ENCODE measurements around the gene TARP.
"Not testable (repeated sequence)": the region's sequence is repeated elsewhere in the genome, so short reads cannot be mapped to it uniquely, and the experiment has no call there.

TARP gene

DNA sequence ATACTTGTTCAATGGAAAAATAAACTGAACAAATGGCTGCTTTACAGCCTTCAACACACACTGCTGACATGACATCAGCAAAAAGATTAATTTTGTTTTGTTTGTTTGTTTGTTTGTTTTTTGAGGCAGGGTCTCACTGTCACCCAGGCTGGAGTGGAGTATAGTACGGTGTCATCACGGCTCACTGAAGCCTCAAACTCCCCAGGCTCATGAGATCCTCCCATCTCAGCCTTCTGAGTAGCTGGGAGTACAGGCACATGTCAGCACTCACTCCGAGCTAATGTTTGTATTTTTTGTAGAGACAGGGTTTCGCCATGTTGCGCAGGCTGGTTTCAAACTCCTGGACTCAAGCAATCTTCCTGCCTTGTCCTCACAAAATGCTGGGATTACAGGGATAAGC, 10.9 kb downstream of the TARP start:
- no peak for DNase-seq (ENCODE audit: low read depth in 2 of 2)
- TF ChIP-seq, protein P1, sequence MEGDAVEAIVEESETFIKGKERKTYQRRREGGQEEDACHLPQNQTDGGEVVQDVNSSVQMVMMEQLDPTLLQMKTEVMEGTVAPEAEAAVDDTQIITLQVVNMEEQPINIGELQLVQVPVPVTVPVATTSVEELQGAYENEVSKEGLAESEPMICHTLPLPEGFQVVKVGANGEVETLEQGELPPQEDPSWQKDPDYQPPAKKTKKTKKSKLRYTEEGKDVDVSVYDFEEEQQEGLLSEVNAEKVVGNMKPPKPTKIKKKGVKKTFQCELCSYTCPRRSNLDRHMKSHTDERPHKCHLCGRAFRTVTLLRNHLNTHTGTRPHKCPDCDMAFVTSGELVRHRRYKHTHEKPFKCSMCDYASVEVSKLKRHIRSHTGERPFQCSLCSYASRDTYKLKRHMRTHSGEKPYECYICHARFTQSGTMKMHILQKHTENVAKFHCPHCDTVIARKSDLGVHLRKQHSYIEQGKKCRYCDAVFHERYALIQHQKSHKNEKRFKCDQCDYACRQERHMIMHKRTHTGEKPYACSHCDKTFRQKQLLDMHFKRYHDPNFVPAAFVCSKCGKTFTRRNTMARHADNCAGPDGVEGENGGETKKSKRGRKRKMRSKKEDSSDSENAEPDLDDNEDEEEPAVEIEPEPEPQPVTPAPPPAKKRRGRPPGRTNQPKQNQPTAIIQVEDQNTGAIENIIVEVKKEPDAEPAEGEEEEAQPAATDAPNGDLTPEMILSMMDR (IDR thresholded peaks at IDR 0.05; ENCODE audit: low read depth, low read length) = no peak
- H3K4me3 ChIP-seq (replicated peaks in 1 of 2; ENCODE audit: low read depth in 2 of 2, low read length in 2 of 2) = no peak overlapping the region

DNA sequence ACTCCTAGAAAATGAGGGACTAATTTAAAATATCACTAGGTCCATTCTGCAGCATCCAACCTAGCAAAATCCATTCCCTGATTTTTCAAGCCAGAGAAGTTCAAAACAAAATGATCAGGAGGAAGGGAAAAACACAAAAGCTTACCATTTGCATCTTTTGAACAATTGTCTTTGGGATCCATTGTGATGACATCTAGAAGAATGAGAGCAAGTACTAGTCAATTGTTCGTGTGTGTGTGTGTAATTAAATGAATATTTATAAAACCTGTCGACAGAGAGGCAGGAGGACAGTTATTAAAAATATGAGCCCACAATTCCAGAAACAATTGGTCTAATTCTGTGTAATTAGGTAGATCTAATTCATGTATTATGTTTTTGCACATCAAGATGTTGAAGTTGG, 11.4 kb downstream of the TARP start:
- H3K4me3 ChIP-seq (replicated peaks in 1 of 2; ENCODE audit: low read depth in 2 of 2, low read length in 2 of 2); DNase-seq (ENCODE audit: low read depth in 2 of 2): not testable (repeated sequence)

DNA sequence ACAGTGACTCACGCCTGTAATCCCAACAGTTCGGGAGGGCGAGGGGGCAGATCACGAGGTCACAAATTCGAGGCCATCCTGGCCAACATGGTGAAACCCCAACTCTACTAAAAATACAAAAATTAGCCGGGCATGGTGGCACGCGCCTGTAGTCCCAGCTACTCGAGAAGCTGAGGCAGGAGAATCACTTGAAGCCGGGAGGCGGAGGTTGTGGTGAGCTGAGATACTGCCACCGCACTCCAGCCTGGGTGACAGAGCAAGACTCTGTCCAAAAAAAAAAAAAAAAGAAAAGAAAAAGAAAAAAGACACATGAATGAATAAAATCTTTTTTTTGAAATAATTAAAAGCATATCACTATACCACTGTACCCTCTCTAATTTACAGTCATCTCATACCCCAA, 11.8 kb downstream of the TARP start:
- not testable (repeated sequence) for DNase-seq (ENCODE audit: low read depth in 2 of 2); H3K4me3 ChIP-seq (replicated peaks in 1 of 2; ENCODE audit: low read depth in 2 of 2, low read length in 2 of 2)

DNA sequence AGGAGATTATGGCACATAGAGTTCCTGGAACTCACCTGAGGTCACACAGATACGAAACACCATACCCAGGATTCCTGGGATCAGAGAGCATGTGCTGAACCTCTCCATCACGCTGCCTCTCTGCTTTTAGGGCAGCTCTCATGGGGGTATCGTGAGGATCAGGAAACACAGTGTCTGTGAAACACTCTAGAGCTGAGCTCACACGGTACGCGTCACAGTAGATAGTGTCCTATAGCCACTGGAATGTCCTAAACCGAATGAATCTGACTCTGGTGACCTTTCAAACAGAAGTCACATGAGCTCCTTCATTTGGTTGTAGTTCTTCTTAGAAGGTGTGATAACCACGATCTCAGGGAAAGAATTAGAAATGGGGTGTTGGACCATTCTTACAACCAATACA, 14.3 kb downstream of the TARP start:
- not testable (repeated sequence) for H3K4me3 ChIP-seq (replicated peaks in 1 of 2; ENCODE audit: low read depth in 2 of 2, low read length in 2 of 2); DNase-seq (ENCODE audit: low read depth in 2 of 2)

DNA sequence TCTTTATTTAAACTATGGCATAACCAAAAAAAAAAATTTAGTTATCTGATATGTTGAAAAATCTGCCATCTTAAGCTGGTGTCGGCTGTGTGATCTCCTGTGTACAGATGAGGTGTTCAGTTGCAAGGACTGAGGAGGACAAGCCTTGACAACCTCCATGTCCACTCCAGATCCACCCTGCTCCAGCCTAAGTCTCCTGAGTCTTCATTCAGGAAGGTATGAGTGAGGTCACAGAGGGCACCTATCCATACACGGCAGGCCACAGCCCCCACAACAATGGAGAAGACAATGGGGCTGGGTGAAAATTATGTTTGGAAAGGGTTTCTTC, 16.1 kb downstream of the TARP start:
- DNase-seq (ENCODE audit: low read depth in 2 of 2) = no peak
- TF ChIP-seq, protein P1 (IDR thresholded peaks at IDR 0.05; ENCODE audit: low read depth, low read length) = no peak
- H3K4me3 ChIP-seq (replicated peaks in 1 of 2; ENCODE audit: low read depth in 2 of 2, low read length in 2 of 2) = no peak overlapping the region

DNA sequence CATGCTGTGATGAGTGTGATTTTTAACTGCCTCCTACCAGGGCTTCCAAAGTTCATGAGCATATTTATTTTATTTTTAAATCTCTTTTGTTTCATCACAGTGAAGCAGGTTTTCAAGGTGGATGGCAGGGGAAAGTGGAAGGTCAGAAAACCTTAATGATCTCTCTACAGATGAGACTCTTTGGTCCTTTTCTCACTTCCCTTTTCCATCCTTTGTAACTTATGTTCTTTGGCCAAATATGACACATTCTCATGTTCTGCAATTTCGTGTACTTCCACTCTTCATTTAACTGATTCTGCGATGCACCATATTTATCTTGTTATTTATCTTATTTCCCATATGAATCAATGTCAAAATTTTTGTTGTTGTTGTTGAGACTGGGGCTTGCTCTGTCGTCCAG, 23.6 kb downstream of the TARP start:
- DNase-seq (ENCODE audit: low read depth in 2 of 2) = not testable (repeated sequence)

DNA sequence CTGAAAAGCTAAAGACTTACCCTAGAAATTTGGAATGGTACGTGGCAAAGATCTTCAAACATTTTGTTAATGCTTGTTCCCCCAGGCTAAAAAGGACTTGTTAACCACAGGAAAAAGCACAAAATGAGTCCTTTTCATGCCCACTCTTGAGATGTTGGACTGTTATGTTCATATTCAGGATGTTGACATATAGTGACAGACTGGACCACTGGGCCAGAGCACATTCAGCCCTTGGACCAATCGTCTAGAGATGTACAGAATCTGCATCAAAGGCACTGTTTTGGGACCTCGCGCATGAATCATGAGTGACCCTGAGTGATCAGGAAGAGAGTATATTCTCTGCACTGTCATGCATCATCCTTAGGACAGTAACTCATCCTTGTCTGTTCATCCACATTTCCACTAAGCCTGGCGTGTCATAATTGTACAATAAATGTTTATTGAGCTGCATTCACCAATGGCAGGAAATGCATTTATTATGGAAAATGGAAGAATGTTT, 25.3 kb downstream of the TARP start:
- TF ChIP-seq, protein P1 (IDR thresholded peaks at IDR 0.05; ENCODE audit: low read depth, low read length) = no peak
- H3K4me3 ChIP-seq (replicated peaks in 1 of 2; ENCODE audit: low read depth in 2 of 2, low read length in 2 of 2) = no peak overlapping the region
- DNase-seq (ENCODE audit: low read depth in 2 of 2) = no peak

More for the DNA sequence above, 23.6 kb downstream of the TARP start:
- not testable (repeated sequence) for H3K4me3 ChIP-seq (replicated peaks in 1 of 2; ENCODE audit: low read depth in 2 of 2, low read length in 2 of 2)

DNA sequence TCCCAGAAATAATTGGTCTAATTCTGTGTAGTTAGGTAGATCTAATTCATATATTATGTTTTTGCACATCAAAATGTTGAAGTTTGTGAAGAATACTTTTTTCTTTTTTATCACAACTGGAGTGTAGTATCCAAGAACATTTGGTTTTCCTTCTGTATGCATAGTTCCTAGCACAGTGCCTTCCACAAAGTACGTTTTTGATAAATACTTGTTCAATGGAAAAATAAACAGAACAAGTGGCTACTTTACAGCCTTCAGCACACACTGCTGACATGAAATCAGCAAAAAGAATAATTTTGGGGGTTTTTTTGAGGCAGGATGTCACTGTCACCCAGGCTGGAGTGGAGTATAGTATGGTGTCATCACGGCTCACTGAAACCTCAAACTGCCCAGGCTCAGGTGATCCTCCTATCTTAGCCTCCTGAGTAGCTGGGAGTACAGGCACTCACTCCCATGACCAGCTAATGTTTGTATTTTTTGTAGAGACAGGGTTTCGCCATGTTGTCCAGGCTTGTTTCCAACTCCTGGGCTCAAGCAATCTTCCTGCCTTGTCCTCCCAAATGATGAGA, 27.9 kb downstream of the TARP start:
- DNase-seq (ENCODE audit: low read depth in 2 of 2) = no peak
- H3K4me3 ChIP-seq (replicated peaks in 1 of 2; ENCODE audit: low read depth in 2 of 2, low read length in 2 of 2) = no peak overlapping the region
- TF ChIP-seq, protein P1 (IDR thresholded peaks at IDR 0.05; ENCODE audit: low read depth, low read length) = no peak

DNA sequence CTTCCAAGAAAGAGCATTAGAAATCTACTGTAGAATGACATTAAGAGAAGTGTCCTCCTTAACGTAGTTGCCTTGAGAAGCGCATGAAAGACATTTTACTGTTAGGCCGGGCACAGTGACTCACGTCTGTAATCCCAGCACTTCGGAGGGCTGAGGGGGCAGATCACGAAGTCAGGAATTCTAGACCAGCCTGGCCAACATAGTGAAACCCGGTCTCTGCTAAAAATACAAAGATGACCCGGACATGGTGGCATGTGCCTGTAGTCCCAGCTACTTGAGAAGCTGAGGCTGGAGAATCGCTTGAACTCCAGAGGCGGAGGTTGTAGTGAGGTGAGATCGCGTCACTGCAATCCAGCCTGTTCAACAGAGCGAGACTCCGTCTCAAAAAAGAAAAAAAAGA, 28.9 kb downstream of the TARP start:
- no peak for DNase-seq (ENCODE audit: low read depth in 2 of 2)
- no peak overlapping the region for H3K4me3 ChIP-seq (replicated peaks in 1 of 2; ENCODE audit: low read depth in 2 of 2, low read length in 2 of 2)
- TF ChIP-seq, protein P1 (IDR thresholded peaks at IDR 0.05; ENCODE audit: low read depth, low read length) = no peak

DNA sequence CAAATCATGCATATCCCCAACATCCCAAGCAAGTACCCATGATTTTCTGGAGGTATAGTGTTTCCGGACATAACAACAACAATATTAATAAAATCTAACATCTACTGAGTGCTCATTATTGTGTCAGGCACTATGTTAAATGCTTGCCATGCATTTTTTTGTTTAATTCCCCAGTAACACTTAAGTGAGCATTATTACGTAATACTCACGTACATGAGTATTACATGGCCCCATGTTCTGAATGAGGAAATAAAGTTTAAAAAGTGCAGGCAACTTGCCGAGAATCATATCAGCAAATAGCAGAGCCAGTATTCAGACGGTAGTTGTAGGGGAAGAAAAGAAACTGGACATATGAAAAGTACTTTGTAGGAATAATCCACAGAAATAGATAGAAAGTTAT, 30.1 kb downstream of the TARP start:
- H3K4me3 ChIP-seq (replicated peaks in 1 of 2; ENCODE audit: low read depth in 2 of 2, low read length in 2 of 2) = not testable (repeated sequence)
- peak in 1 of 2 donors; percentile 33 for DNase-seq (ENCODE audit: low read depth in 2 of 2)

All from cardiac fibroblast (primary cell).